GM19351 (cell line): Measurements from ENCODE around the gene PUM1.

Source experiments
- ATAC-seq: cut with Tn5 transposase; IDR thresholded peaks from one replicate; pipeline ENCODE4 v1.9.1; 2021; ENCODE audit warnings: mild to moderate bottlenecking, moderate library complexity; ENCODE audit not compliant: unreplicated experiment

PUM1 gene

GRCh38 chr1:30930631-30931173 is 134.8 kb downstream of the PUM1 start:
- ATAC-seq = no peak

- no peak for ATAC-seq
Measured at GRCh38 chr1:30929944-30930525, 135.5 kb downstream of the PUM1 start.

DNA sequence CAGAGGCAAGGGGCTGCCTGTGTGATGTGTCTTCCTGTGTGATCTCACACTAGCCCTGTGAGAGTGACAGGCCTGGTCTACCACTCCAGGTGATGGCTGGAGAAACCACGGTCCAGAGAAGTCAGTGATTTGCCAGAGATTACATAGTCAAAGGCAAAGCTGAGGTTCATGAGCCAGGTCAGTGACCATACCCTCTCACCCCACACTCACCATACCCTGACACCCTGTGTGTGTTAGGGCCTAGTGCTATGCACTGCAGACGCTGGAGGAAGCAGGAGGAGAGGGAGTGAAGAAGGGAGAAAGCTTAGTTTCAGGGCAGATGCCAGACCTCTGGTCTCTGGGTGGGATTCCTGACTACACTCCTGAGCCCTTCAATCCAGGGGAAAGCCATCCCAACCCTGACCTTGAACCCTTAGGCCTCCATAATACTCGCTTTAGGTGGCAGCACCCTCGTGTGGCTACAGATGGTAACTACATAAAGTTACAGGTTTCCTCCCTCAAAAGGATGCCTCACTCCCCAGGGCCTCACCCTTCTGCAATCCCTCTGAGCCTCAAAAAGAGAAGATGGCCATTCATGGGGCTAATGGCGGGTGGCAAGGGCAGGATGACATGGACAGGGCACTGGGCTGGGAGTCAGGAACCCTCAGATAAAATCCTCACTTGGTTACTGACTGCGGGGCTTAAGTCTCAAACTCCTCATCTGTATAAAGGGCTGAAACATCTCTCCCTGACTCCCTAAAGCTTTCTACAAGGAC is 136.2 kb downstream of the PUM1 start:
- ATAC-seq = no peak

DNA sequence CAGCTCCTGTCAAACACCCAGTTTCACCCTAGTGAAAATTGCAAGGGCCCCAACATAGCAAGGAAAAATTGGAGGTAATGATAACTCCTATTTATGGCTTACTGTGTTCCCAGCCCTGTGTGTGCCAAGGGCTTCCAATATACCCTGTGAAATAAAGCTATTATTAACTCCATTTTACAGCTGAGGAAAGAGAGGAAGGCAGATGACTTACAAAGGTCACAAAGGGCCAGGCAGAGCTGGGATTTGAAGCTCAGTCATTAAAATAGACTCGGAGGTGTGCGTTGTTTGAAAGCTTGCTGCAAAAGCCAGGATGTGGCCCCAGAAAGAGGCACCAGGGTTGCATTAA is 136.8 kb downstream of the PUM1 start:
- no peak for ATAC-seq

DNA sequence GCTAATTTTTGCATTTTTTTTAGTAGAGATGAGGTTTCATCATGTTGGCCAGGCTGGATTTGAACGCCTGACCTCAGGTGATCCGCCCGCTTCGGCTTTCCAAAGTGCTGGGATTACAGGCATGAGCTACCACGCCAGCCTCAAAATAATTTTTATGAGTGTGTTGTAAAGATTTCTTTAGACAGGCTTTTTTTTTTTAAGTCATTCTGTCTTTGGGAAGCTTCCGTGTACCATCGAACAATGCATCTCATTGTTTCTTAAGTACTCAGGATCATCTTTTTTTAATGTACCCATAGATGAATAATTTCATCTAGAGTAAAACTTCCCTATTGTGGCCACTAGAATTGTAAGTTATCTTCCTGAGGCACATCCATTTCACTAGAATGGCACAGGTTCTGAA is 137.3 kb downstream of the PUM1 start:
- ATAC-seq = no peak

- ATAC-seq = no peak
Measured at GRCh38 chr1:30927448-30927847, 138.1 kb downstream of the PUM1 start.

GRCh38 chr1:30923597-30923996 is 141.9 kb downstream of the PUM1 start:
- no peak for ATAC-seq

DNA sequence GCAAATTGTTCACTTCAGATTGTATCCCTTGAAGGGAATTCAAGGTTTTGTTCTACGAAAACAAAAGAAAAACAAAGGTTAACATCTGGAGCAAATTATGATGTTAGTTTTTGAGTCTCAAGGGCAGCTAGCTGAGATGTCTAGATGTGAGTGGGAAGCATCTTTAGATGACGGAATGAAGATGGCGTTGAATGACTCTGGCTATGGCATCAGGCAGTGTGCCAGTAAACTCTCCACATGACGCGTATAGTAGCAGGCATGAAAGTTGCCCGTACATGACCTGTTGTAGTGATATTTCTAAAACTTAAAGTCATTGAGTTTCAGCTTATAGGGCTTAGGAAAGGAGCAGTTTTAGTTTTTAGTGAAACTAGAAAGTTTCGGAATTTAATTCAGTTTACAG is 144.7 kb downstream of the PUM1 start:
- no peak for ATAC-seq

GRCh38 chr1:30919025-30919881 is 146.3 kb downstream of the PUM1 start:
- ATAC-seq = no peak

DNA sequence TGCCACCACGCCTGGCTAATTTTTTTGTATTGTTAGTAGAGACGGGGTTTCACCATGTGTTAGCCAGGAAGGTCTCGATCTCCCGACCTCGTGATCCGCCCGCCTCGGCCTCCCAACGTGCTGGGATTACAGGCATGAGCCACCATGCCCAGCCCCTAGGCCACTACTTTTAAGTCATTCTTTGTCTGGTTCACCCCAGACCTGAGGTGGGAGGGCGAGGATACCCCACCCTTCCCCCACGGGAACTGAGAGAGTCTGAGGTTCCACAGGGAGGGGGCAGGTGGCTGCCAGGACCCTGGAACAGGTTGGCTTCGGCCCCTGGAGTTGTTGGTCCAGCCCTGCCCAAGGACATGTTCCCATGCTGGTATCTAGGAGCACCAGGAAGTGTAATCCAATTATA is 149.2 kb downstream of the PUM1 start:
- ATAC-seq = no peak

DNA sequence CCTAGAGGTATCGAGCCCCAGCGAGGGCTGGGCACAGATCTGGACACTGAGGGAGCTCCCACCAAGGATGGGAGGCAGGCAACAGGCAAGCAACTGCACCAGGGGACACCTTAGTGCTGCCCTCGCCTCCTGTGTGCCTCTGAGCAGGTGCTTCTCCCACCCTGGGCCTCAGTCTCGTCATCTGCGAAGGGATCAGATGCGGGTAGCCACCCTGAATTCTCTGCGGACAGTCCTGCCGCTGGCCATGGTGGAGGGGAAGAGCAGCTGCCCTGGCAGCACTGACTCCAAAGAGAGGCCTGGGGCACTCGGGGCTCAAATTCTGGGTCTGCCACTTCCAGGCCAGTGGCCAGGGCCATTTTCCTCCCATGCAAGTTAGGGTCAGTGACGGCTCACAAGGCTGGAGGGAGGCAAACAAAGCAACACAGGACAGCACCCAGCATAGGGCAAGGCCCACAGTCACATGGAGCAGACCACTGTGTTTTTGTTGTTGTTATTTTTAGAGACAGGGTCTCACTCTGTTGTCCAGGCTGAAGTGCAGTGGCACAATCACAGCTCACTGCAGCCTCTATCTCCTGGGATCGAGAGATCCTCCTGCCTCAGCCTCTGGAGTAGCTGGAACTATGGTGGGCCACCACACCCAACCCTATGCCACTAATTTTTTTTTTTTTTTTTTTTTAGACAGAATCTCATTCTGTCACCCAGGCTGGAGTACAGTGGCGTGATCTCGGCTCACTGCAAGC is 149.9 kb downstream of the PUM1 start:
- ATAC-seq = no peak

- no peak for ATAC-seq
Measured at GRCh38 chr1:30914931-30915330, 150.6 kb downstream of the PUM1 start.

DNA sequence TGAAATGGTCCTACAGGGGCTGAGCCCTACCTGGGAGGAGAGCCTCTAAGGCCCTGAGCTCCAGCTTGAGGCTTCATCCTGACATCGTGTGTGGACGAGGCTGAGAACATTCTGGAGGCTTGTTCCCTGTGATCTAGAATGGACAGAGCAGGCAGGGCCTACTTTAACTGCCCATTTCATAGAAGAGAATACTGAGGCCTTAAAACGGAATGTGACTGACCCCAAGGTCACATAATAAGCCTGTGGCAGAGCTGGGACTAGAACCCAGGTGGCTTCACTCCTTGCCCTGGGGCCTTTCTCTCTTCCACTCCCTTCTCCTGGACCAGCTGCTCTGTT is 151.0 kb downstream of the PUM1 start:
- no peak for ATAC-seq

- ATAC-seq = no peak
Measured at GRCh38 chr1:30912913-30913652, 152.4 kb downstream of the PUM1 start.

DNA sequence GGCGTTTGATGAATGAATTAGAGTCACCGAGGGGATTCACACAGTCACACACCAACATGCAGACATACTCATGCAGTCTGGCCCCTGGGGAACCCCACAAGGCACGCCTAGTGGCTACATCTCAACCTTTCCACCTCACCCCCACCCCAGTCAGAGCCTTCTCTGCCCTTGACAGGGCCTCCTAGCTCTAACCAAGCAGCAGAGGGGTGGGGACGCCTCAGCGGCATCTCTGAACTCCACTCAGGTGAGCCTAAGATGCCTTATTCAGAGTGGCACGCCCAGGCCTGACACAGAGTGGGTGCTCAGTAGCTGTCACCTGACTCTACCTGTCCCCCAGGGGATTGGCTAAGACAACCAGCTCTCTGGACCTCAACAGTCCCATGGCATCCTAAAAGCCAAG is 153.3 kb downstream of the PUM1 start:
- ATAC-seq = no peak

DNA sequence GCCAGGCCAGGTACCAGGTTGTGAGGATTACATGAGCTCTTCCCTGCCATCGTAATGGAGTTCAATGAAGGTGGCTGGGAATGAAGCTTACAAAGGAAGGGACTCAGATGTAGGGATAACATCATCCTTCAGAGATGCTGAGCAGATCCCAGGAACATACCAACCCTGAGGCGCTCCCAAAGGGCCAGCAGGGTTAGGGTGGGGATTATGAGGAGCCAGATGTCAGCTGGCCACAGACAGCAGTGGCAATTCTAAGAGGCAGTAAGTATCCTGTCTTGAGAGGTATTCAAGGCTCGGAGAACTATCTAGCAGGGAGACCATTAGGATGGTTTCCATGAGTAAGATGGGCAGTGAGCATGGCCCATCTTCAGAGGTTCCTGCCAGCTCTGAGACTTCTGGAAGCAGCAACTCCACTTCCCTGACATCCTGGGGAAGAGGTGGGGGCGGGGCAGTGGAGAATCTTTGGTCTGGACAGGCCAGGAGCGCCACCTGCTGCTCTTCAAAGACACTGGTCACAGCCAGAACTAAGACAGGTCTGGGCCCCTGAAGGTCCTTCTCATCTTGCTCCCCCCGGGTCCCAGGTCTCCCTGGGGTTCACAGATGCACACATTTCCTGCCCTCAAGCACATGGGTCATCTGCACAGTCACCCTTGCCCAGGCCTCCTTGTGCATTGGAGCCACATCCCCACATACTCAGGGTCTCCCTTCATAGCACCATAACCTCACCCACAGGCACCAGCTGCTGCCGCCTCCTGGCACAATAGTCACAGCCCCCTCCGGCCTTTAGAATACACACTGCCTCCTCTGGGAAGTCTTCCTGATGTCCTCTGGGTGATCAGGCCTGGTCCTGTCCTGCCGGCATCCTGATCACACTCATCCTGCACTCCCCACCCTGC is 154.2 kb downstream of the PUM1 start:
- no peak for ATAC-seq

- ATAC-seq = no peak
Measured at GRCh38 chr1:30909365-30910068, 156.0 kb downstream of the PUM1 start.

- no peak for ATAC-seq
Measured at GRCh38 chr1:30908696-30909364, 156.7 kb downstream of the PUM1 start, which contains the start of gene SDC3. Gene SDC3 (minus strand): TSS chr1:30908758. CDS start chr1:30908586, 172 bp downstream.
